ENCODE results near the gene ZNF83.
"Not testable (repeated sequence)": the region's sequence is repeated elsewhere in the genome, so short reads cannot be mapped to it uniquely, and the experiment has no call there.

Gene ZNF83

GRCh38 chr19:52637718-52638585 is at the start of gene ZNF83:
ZNF83 (minus strand) TSS chr19:52638355.
- DNase-seq = peak; percentile 99

DNA sequence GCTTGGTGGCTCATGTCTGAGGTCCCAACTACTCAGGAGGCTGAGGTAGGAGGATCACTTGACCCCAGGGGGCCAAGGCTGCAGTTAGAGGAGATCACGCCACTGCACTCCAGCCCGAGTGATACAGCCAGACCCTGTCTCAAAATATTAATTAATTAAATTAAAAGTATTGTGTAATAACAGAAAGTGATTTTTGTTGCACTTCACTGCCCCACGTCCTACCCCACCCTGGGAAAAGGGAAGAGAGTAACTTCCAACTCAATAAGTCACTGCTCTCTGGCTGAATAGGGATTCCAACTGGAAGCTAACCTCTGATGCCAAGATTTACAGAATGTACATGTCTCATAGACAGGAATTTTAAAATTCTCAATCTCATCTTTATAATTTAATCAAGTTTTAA is 49.5 kb upstream of the ZNF83 start:
- no peak for DNase-seq

GRCh38 chr19:52685811-52686210 is 47.7 kb upstream of the ZNF83 start:
- DNase-seq = no peak

DNA sequence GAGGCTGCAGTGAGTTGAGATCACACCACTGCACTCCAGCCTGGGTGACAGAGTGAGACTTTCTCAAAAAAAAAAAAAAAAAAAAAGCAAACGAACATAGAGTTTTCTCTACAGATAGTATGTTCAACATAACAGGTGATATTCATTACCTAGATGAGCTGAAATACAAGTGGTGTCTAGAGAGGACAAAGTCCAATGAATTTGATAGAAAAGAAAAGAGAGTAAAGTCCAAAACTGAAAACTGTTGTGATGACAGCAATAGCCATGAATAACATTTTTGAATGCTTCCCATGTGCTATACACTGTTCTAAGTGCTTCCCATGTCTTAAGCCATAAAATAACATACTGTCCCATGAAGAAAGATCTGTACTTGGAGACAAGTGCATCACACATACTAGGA is 43.1 kb upstream of the ZNF83 start:
- DNase-seq = not testable (repeated sequence)

DNA sequence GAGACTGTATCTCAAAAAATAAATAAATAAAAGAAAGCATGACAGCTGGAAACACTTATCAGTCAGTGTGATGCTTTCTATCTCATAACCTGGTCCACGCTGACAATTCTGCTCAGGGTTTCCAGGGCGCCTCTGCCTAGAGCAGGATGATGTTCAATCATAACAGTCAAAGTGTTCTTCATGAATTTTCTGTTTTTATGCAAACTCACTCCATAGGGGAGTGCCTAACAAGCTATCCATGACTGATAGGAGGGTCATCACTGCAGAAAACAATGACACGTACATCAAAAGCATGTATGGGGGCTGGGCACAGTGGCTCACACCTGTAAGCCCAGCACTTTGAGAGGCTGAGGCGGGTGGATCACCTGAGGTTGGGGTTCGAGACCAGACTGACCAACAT is 41.4 kb upstream of the ZNF83 start:
- no peak for DNase-seq

DNA sequence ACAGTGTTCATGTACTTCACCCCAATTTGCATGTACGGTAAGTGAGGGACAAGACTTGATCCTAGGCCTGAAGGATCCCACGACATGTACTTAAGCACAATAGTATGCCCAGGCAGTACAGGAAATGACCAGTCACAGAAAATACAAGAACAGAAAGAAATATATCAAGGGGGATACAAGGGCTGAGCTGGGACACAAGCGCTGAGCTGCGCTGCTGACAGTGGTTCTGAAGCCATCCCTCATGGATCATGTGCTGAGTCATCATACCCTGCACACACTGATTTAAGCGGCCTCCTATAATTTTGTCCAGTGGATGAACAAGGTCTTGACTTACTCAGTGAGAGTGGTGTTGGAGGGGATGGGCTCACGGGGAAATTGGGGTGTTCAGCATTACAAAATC is 37.1 kb upstream of the ZNF83 start:
- DNase-seq = not testable (repeated sequence)

- no peak for DNase-seq
These were observed 34.9 kb upstream of the ZNF83 start for GRCh38 chr19:52673014-52673413.

DNA sequence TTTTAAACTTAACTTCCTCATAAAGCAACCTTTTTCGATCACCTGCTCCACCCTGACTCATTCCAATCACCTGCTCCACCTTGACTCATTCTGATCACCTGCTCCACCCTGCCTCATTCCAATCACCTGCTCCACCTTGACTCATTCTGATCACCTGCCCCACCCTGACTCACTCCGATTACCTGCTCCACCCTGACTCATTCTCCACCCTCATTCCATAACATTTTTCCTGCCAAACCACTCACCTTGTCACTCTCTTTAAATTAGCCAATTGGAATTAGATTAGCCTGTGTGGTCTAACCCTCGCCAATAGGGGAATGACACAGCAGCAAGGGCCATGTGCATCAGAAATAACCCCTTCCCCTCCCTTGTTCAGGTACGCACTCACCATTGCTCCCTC is 31.9 kb upstream of the ZNF83 start:
- no peak for DNase-seq

DNA sequence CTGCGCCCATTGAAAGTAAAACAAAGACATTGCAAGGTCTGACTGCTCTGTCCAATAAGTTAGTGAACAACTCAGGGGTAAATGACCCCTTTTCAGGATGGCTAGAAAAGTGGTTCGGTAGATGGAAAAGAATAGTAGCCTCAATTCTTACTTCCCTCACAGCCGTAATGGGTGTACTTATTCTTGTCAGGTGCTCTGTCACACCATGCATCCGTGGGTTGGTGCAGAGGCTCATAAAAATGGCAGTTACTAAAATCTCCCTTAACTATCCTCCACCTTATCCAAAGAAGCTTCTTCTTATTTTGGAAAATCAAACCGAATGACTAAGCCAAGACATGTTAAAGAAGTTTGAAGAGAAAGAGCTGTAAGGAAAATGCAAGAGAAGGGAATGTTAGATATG is 31.4 kb upstream of the ZNF83 start:
- DNase-seq = no peak

- DNase-seq = no peak
These were observed 29.8 kb upstream of the ZNF83 start for GRCh38 chr19:52667972-52668371.

DNA sequence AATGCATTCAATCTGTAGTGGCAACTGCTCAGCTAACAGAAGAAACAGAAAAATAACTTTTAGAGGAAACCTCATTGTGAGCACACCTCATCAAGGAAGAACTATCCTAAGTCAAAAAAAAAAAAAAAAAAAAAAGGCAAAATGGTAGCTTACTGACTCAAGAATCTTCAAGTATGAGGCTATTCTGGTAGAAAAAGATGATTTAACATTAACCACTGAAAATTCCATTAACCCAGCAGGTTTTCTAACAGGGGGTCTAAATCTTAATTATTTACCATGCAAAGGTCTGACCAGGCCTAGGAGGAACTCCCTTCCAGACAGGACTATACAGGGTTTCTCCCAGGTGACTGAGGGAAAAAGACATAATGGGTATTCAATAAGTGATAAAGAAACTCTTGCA is 28.4 kb upstream of the ZNF83 start:
- no peak for DNase-seq

DNA sequence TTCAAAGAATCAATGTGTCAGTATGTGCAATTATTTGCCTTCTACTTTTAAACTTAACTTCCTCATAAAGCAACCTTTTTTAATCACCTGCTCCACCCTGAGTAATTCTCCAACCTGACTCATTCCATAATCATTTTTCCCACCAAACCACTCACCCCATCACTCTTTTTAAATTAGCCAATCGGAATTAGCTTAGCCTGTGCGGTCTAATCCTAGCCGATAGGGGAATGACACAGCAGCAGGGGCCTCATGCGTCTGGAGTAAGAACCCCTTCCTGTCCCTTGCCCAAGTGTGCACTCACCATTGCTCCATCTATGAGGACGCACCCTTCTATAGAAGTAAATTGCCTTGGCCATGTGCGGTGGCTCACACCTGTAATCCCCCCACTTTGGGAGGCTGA is 27.4 kb upstream of the ZNF83 start:
- no peak for DNase-seq

DNA sequence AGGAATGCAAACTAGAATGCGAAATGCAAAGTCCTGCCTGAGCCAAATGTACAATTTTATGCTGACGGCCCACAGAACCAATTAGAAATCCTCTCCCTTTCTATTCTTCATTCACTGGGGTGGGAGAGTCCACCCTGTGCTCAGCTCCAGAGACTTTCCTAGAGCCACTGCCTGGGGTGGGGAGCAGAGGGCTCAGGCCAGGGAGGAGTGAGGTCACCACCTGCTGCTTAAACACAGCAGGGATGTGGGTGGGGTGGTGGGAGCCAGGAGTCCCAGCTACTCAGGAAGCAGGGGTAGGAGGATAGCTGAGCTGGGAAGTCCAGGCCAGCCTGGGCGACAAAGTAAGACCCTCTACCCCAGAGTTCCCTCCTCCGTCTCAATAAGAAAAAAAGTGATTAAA is 26.9 kb upstream of the ZNF83 start:
- no peak for DNase-seq

- no peak for DNase-seq
These were observed 26.3 kb upstream of the ZNF83 start for GRCh38 chr19:52664461-52664860.

DNA sequence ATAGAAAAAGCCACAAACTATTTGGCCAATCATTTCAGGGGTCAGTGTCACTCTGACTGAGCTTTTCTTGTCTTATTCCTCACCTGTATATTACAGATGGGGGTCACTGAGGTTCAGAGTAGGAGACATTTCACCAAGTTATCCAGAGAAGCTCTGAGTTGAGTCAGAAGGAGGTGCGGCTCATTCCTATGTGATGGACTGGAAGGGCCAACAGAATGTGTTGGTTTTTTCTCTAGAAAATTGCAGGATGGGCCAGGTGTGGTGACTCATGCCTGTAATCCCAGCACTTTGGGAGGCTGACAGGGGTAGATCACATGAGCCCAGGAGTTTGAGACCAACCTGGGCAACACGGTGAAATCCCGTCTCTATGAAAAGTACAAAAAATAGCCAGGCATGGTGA is 24.5 kb upstream of the ZNF83 start:
- no peak for DNase-seq

DNA sequence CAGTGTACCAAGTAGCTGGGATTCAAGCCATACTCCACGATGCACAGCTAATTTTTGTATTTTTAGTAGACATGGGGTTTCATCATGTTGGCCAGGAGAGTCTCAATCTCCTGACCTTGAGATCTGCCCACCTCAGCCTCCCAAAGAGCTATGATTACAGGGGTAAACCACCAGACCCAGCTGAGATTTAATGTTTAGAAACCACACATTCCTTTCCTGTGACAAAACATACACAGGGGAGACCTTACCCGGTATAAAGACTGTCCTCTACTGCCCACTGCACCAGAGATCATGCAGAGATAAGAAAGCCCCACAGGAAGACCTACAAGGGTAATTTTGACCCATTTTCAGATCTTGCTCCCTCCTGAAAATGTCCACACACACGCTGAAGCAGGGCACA is 22.8 kb upstream of the ZNF83 start:
- DNase-seq = no peak

DNA sequence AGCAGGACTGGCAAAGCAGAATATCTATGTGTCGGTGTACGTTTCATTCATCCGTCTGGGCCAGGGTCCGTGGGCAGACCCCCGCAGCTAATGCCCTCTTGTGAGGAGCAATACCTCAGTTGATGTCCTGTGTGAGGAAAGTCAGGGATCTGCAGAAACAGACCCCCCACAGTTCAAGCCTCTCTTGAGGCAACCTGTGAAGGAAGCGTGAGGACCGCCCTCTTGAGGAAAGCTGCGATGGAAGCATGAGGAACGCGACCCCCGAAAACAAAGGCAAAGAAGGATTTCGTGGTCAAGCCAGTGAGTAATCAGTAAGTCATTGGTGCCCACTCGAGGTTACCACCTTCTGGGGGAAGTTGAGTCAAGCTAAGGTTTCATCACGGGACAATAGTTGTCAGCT is 20.9 kb upstream of the ZNF83 start:
- DNase-seq = no peak

GRCh38 chr19:52658595-52658994 is 20.4 kb upstream of the ZNF83 start:
- no peak for DNase-seq

DNA sequence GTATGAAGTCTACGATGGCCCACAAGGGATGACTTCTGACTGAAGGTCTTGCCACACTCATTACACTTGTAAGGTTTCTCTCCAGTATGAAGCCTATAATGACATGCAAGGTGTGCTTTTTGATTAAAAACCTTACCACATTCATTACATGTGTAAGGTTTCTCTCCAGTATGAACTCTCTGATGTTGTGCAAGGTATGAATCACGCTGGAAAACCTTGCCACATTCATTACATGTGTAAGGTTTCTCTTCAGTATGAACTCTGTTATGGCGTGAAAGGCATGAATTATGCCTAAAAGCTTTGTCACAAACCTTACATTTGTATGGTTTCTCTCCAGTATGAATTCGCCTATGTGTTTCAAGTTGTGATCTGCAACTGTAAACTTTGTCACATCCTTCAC is 15.0 kb upstream of the ZNF83 start:
- no peak for DNase-seq

- DNase-seq = no peak
These were observed 13.8 kb upstream of the ZNF83 start for GRCh38 chr19:52651956-52652355.

DNA sequence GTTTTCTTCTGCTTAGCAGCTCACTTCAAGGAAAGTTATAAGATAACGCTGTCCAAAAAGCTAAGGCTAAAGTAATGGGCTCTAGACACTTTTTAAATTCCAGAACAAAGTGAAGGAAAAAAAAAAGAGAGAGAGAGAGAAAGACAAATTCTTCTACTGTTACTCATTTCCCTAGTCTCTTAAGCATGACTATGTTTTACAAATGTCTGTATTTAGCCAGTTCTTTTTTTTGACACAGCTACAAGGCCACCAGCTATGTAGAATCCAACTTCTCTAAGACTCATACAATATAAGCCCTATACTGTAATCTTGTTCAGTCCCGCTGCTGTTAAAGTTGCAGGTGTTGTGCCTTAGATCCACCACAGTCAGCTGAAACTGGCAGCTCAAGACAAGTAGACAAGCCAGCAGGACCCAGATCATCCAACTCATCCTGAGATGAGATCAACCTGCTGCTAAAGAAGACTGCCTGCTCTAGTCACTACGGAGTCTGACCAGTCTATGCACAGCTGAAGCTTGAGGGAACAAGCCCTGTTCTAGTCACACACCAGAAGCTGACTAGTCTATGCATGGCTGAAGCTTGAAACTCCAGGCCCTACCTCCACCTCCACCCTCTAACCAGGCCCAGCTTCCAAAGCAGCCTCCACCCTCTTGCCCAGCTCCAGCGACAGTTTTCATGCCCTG is 10.3 kb upstream of the ZNF83 start:
- DNase-seq = no peak

DNA sequence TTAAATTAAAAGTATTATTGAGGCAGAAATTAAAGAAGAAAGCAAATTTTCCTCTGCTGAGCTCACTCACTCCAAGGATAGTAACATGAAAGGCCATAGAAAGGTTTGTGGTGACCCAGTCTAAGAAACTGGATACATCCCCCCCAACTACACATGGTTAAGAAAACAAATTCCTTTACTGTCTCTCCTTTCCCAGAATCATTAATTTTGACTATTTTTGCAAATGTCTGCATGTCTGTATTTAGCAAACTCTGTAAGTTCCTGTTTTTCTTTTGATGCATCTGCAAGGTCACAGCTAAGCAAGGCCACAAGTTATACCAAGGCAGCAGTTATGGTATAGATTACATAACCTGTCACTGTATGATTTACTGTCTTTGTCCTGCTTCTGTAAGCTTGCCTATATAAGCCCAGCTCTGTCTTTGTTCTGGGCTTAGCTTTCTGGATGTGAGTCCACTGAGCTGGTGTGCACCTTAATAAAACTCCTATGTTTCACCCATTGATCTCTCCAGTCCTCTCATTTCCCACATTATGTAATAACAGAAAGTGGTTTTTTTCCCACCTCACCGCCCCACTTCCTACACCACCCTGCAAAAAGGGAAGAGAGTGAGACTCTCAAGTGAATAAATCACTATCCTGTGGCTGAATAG is 8.5 kb upstream of the ZNF83 start:
- DNase-seq = no peak

GRCh38 chr19:52640916-52641315 is 2.8 kb upstream of the ZNF83 start:
- no peak for DNase-seq

- no peak for DNase-seq
These were observed 1.8 kb upstream of the ZNF83 start for GRCh38 chr19:52639996-52640395.

Data from CD4-positive, alpha-beta T cell treated with Interleukin-17A for 4 hours (primary cell).